H1 (cell line): Measurements from ENCODE around the gene NEK4. TPM values are rescaled to one million over a fixed set of nuclear protein-coding genes. Genes with fewer than 3 reads are reported as not detected.

ENCODE experiments used
- CTCF ChIA-PET: fragments of 300-600 bp; sonication (Branson Sonifier 250); formaldehyde crosslinking; loops from one replicate; lab custom pipeline; 2021; ENCODE audit not compliant: partially characterized antibody; lab: Charles Lee
- POLR2A ChIA-PET: fragments of 300-600 bp; sonication (Branson Sonifier 250); formaldehyde crosslinking; loops from one replicate; lab custom pipeline; 2021; ENCODE audit warnings: inconsistent platforms; ENCODE audit not compliant: partially characterized antibody; lab: Charles Lee
- DNase-seq, 2 experiments: peaks; one replicate each; pipeline versions ENCODE4 v3.0.0 to v3.0.0-alpha.2; 2010 to 2022; ENCODE audit warnings: low spot score in 2 of 2, low read depth in 1 of 2, mixed read lengths in 1 of 2
- FAIRE-seq: peaks from 2 replicates; lab custom pipeline; 2011; peaks lifted over from hg19 to GRCh38; lab: Jason Lieb, UNC
- H2AFZ ChIP-seq: 2 replicates; pipeline ENCODE4 v1.8.1; 2012; ENCODE audit warnings: low read length, inconsistent platforms
- H2AK5ac ChIP-seq: 2 replicates; pipeline ENCODE4 v1.6.1; 2013; ENCODE audit warnings: low read depth, low read length
- H2BK120ac ChIP-seq: replicated peaks from 2 replicates; pipeline ENCODE3; 2013; ENCODE audit warnings: low read depth, low read length, inconsistent platforms
- H2BK12ac ChIP-seq: 2 replicates; pipeline ENCODE4 v1.6.1; 2013; ENCODE audit warnings: low read depth, low read length
- H2BK15ac ChIP-seq: 2 replicates; pipeline ENCODE4 v1.6.1; 2013; ENCODE audit warnings: low read length
- H2BK20ac ChIP-seq: 2 replicates; pipeline ENCODE4 v1.6.1; 2013; ENCODE audit warnings: low read length
- H2BK5ac ChIP-seq: 2 replicates; pipeline ENCODE4 v1.6.1; 2013; ENCODE audit warnings: low read depth, low read length
- H3K14ac ChIP-seq: 2 replicates; pipeline ENCODE4 v1.6.1; 2013; ENCODE audit warnings: inconsistent platforms; ENCODE audit not compliant: insufficient read length
- H3K18ac ChIP-seq: 2 replicates; pipeline ENCODE4 v1.6.1; 2013; ENCODE audit warnings: low read length; ENCODE audit errors: extremely low read depth
- H3K23ac ChIP-seq: 2 replicates; pipeline ENCODE4 v1.6.1; 2013; ENCODE audit warnings: inconsistent platforms; ENCODE audit not compliant: insufficient read length
- H3K23me2 ChIP-seq: 2 replicates; pipeline ENCODE4 v1.6.1; 2013; ENCODE audit warnings: low read depth, low read length
- H3K27ac ChIP-seq: 2 replicates; pipeline ENCODE4 v1.6.1; 2011; ENCODE audit warnings: low read depth, low read length, inconsistent platforms
- H3K27me3 ChIP-seq, 4 experiments: replicated peaks in 1 of 4; 1 replicate in 1 of 4; 2 replicates in 3 of 4; pipeline versions ENCODE4 v1.6.1 to v1.8.1; 2011 to 2013; ENCODE audit warnings: low read length in 3 of 4, mild to moderate bottlenecking in 3 of 4, inconsistent platforms in 2 of 4, mixed read lengths in 2 of 4, moderate library complexity in 1 of 4; ENCODE audit not compliant: control insufficient read depth in 3 of 4, insufficient read depth in 3 of 4; ENCODE audit errors: extremely low read depth in 1 of 4
- H3K36me3 ChIP-seq, 4 experiments: 2 replicates each; pipeline versions ENCODE4 v1.6.1 to v1.8.1; 2011 to 2013; ENCODE audit warnings: mild to moderate bottlenecking in 4 of 4, low read length in 3 of 4, moderate library complexity in 2 of 4, control low read depth in 1 of 4, inconsistent platforms in 1 of 4; ENCODE audit not compliant: insufficient read depth in 4 of 4, control insufficient read depth in 2 of 4
- H3K4ac ChIP-seq: replicated peaks from 2 replicates; pipeline ENCODE3; 2013; ENCODE audit warnings: low read length, low read depth, mixed read lengths, inconsistent platforms; ENCODE audit not compliant: insufficient read length
- H3K4me1 ChIP-seq, 4 experiments: replicated peaks in 1 of 4; 1 replicate in 1 of 4; 2 replicates in 3 of 4; pipeline versions ENCODE4 v1.6.1 to v1.8.1; 2011 to 2013; ENCODE audit warnings: low read length in 3 of 4, inconsistent platforms in 2 of 4, mixed read lengths in 1 of 4; ENCODE audit not compliant: insufficient read depth in 4 of 4, control insufficient read depth in 3 of 4
- H3K4me2 ChIP-seq, 2 experiments: 2 replicates each; pipeline versions ENCODE4 v1.6.1 to v1.8.1; 2011 to 2013; ENCODE audit warnings: low read depth in 2 of 2, low read length in 2 of 2, control low read depth in 1 of 2, inconsistent platforms in 1 of 2, mild to moderate bottlenecking in 1 of 2; ENCODE audit not compliant: insufficient read depth in 1 of 2
- H3K4me3 ChIP-seq, 4 experiments: fragments of 200-600, 300-600 bp in 1 of 4; sonication (generic), shearing (Covaris generic), sonication (Bioruptor Twin) in 1 of 4; 2 replicates each; pipeline versions ENCODE4 v1.5.1 to v1.8.1; 2011 to 2016; ENCODE audit warnings: low read length in 4 of 4, low read depth in 3 of 4, control low read depth in 2 of 4, inconsistent platforms in 2 of 4, mild to moderate bottlenecking in 2 of 4, mixed read lengths in 1 of 4, moderate library complexity in 1 of 4; ENCODE audit not compliant: insufficient read depth in 2 of 4; ENCODE audit errors: extremely low read depth in 1 of 4
- H3K56ac ChIP-seq: replicated peaks from 2 replicates; pipeline ENCODE3; 2013; ENCODE audit warnings: low read depth, mild to moderate bottlenecking, mixed read lengths, low read length, inconsistent platforms; ENCODE audit not compliant: insufficient read length
- H3K79me1 ChIP-seq: 2 replicates; pipeline ENCODE4 v1.6.1; 2013; ENCODE audit warnings: low read depth, low read length, control low read depth
- H3K79me2 ChIP-seq, 2 experiments: 2 replicates each; pipeline versions ENCODE4 v1.6.1 to v1.8.1; 2012 to 2013; ENCODE audit warnings: low read length in 2 of 2, mild to moderate bottlenecking in 2 of 2, inconsistent platforms in 1 of 2; ENCODE audit not compliant: insufficient read depth in 2 of 2, control insufficient read depth in 1 of 2
- H3K9ac ChIP-seq, 4 experiments: replicated peaks in 1 of 4; 1 replicate in 1 of 4; 2 replicates in 3 of 4; pipeline versions ENCODE4 v1.6.1 to v1.8.1; 2011 to 2013; ENCODE audit warnings: low read depth in 3 of 4, low read length in 3 of 4, control low read depth in 2 of 4, mild to moderate bottlenecking in 2 of 4, moderate library complexity in 2 of 4, inconsistent platforms in 1 of 4; ENCODE audit errors: extremely low read depth in 1 of 4
- H3K9me3 ChIP-seq, 2 experiments: 2 replicates each; pipeline versions ENCODE4 v1.6.1 to v1.8.1; 2012 to 2013; ENCODE audit warnings: mild to moderate bottlenecking in 2 of 2, moderate library complexity in 2 of 2, control low read depth in 1 of 2, inconsistent platforms in 1 of 2, low read depth in 1 of 2, low read length in 1 of 2, mixed read lengths in 1 of 2; ENCODE audit not compliant: insufficient read depth in 2 of 2
- H4K20me1 ChIP-seq, 2 experiments: replicated peaks in 1 of 2; 2 replicates each; pipeline versions ENCODE3 to v1.8.1; 2011 to 2013; ENCODE audit warnings: inconsistent platforms in 2 of 2, low read length in 2 of 2, mild to moderate bottlenecking in 1 of 2; ENCODE audit not compliant: insufficient read depth in 2 of 2, control insufficient read depth in 1 of 2
- H4K5ac ChIP-seq: 2 replicates; pipeline ENCODE4 v1.6.1; 2013; ENCODE audit warnings: low read length, low read depth, mixed read lengths, inconsistent platforms; ENCODE audit not compliant: insufficient read length
- H4K8ac ChIP-seq: 2 replicates; pipeline ENCODE4 v1.8.0; 2013; ENCODE audit warnings: mild to moderate bottlenecking, moderate library complexity, low read length, inconsistent platforms; ENCODE audit not compliant: insufficient read depth; ENCODE audit errors: extremely low read depth
- H4K91ac ChIP-seq: replicated peaks from 2 replicates; pipeline ENCODE3; 2013; ENCODE audit warnings: low read length, mixed read lengths, inconsistent platforms; ENCODE audit not compliant: insufficient read length
- CEBPB ChIP-seq: IDR thresholded peaks from 2 replicates; pipeline ENCODE4 v1.6.1; 2012; ENCODE audit warnings: low read depth, low read length
- CHD2 ChIP-seq: IDR thresholded peaks from 2 replicates; pipeline ENCODE4 v1.6.1; 2012; ENCODE audit warnings: low read length, improper control_type of control experiment
- CREB1 ChIP-seq: IDR thresholded peaks from 2 replicates; pipeline ENCODE4 v1.6.1; 2012; ENCODE audit warnings: inconsistent platforms
- KDM4A ChIP-seq: IDR thresholded peaks from one replicate; pipeline ENCODE4 v1.7.1; 2012; ENCODE audit warnings: low read depth, mild to moderate bottlenecking, moderate library complexity, low read length, inconsistent platforms; ENCODE audit not compliant: severe bottlenecking
- POLR2AphosphoS5 ChIP-seq: IDR thresholded peaks from 2 replicates; pipeline ENCODE4 v1.6.1; 2011; ENCODE audit warnings: low read depth, low read length
- SIN3A ChIP-seq, 2 experiments: IDR thresholded peaks in 1 of 2; conservative IDR thresholded peaks in 1 of 2; 2 replicates each; pipeline ENCODE4 v1.6.1; 2011 to 2012; ENCODE audit warnings: low read length in 2 of 2, improper control_type of control experiment in 1 of 2, low read depth in 1 of 2, mild to moderate bottlenecking in 1 of 2
- SP1 ChIP-seq: IDR thresholded peaks from 2 replicates; pipeline ENCODE4 v1.6.1; 2011; ENCODE audit warnings: low read depth, low read length
- TAF1 ChIP-seq: IDR thresholded peaks from 2 replicates; pipeline ENCODE4 v1.6.1; 2011; ENCODE audit warnings: mild to moderate bottlenecking, low read depth, low read length
- TAF7 ChIP-seq: optimal IDR thresholded peaks from 2 replicates; pipeline ENCODE3; 2011; ENCODE audit warnings: low read depth, mild to moderate bottlenecking, inconsistent platforms, low read length, moderate library complexity, borderline replicate concordance
- WGBS, 2 experiments: shearing (Covaris generic) in 1 of 2; methylation state at CpG; one replicate each; pipeline versions ENCODE4 v1.1.6 to v1.1.7; 2013 to 2015; ENCODE audit warnings: low lambda C conversion rate in 2 of 2, mixed read lengths in 2 of 2, inconsistent platforms in 1 of 2, low coverage in 1 of 2, missing lambda C conversion rate in 1 of 2; ENCODE audit not compliant: insufficient replicate concordance in 2 of 2, insufficient coverage in 1 of 2, insufficient read length in 1 of 2; ENCODE audit errors: extremely low coverage in 1 of 2, missing lambda C conversion rate in 1 of 2; 5-methylcytosine and 5-hydroxymethylcytosine counted together
- polyA plus RNA-seq, 7 experiments: library from polyadenylated mRNA; depleted of rRNA in 3 of 7; stranded (reverse) in 5 of 7; unstranded in 2 of 7; fragments of >200 nt in 5 of 7; fragments of 200-250 nt in 2 of 7; gene quantifications; 1 replicate in 5 of 7; 2 replicates in 1 of 7; 4 replicates in 1 of 7; pipeline versions ENCODE4 v1.2.1 to v1.2.3, GENCODE V29; 2011 to 2013; ENCODE audit warnings: missing spikeins in 2 of 7, mixed read lengths in 2 of 7
- total RNA-seq: library from RNA; stranded (reverse); fragmentation: NEBNext Ultra II Directional; extraction: Animal tissue kit (Norgen Biotek cat#: 25700); gene quantifications from 2 replicates; pipeline ENCODE4 v1.2.1, GENCODE V29; 2021
- TF ChIP-seq, protein P1 (sequence below): IDR thresholded peaks from 2 replicates; pipeline ENCODE4 v1.6.1; 2012; ENCODE audit warnings: inconsistent platforms

Gene NEK4
- total and polyA plus RNA-seq, 2 of the 8 experiments (the other 6 are each of a cell fraction or from before 2014, with no cell fraction given) = 7.5 to 40.0 TPM

DNA sequence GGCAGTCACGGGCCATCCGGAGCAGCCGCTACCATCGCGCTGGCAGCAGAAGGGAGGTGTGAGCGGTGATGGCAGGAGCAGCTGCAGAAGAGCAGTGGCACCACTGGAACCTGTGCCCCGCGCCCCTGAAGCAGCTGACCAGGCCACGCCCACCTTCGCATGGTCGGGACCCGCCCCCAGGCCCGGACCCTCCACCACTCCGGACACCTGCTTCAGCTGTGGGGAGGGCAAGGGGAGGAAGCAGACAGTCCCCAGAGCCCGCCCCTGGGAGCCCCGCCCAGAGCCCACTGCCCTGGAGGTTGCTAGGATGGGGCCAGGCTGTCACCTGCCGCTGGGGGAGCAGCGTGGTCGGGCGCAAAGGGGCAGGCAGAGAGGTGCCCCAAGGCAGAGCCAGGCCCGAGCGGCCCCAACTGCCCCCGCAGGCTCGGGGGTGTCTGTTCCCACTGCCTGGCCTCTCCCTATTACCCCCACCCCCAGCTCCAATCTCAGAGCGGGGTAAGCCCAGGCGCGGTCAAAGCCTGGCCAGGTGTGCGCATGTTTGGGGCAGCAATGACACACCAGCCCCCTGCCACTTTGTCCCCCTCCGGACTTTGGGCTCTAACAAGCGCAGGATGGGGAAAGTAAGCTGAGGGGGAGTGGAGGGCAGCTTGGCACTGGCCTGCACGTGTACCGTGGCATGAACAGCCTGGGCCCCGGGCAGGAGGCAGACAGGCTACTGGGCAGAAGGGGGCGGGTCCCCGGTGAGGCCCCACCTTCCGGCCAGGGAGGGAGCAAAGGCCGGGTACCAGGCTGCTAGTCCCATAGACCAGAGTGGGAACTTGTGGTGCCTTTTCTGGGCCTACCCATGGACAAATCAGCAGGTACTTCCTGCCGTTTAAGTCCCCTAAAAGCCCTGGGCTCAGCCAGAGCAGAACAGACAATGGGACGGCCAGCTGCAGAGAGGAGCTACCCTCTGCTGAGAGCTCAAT lies 56.1 kb downstream of the NEK4 start:
- Histone ChIP-seq H3K36me3 (peaks cover 0 to 7% (median 0%) of the 10 kb centered on the region in 4 experiments; a peak in 2 of 8 replicates), H3K79me1 (no peaks in the 10 kb centered on the region; the same call in none of the 2 replicates), H4K91ac (no peak overlapping the region), H3K4me1 (peaks cover 0 to 5% (median 2%) of the 10 kb centered on the region in 4 experiments; a peak in 4 of 7 replicates), H3K4me2 (peak overlapping the region; percentile 72 to 90), H3K4ac (no peak overlapping the region), H2AK5ac (no peak overlapping the region), H3K27ac (no peak overlapping the region), H2AFZ (no peak overlapping the region), H4K5ac (no peak overlapping the region), H2BK5ac (peak overlapping the region; percentile 66), H3K79me2 (no peaks in the 10 kb centered on the region), H3K23me2 (peaks cover 4% of the 10 kb centered on the region; the same call in 1 of the 2 replicates), H2BK15ac (no peak overlapping the region), H3K14ac (no peak overlapping the region), H2BK120ac (no peak overlapping the region), H3K18ac (no peak overlapping the region), H3K9ac (0 out of 7 replicates have a peak overlapping the region, but pooled peaks of 1 of the 4 experiments have one; percentile 1), H3K23ac (no peak overlapping the region), H2BK20ac (no peak overlapping the region), H3K56ac (no peak overlapping the region), H3K9me3 (no peaks in the 10 kb centered on the region), H4K20me1 (peaks cover 0 to 4% of the 10 kb centered on the region in 2 experiments), H3K4me3 (peak overlapping the region; percentile 30 to 63 (median 44); a peak in 7 of 8 replicates), H3K27me3 (no peaks in the 10 kb centered on the region), H2BK12ac (no peak overlapping the region), H4K8ac (peak overlapping the region; percentile 68; the same call in 1 of the 2 replicates)
- POLR2A ChIA-PET = interaction anchor here (0.7 to 8.9 kb wide), 6 partner anchors 9 to 437 kb away, joined by 3 to 106 read pairs (median 6); partner anchors contain the start of genes GLT8D1, GNL3, PBRM1 and SPCS1
- CTCF ChIA-PET = interaction anchor here (1.1 to 2.2 kb wide), 4 partner anchors 10 to 84 kb away, joined by 3 to 9 read pairs (median 5); no protein-coding TSS in a partner anchor
- FAIRE-seq (no peak), DNase-seq (peak; percentile 72 to 96)
- 5% methylated on average over 37 of the region's 39 CpGs; no CpG with 5 or more reads in 1 of the 2 experiments for WGBS, 2 experiments
- TF ChIP-seq, protein P1, sequence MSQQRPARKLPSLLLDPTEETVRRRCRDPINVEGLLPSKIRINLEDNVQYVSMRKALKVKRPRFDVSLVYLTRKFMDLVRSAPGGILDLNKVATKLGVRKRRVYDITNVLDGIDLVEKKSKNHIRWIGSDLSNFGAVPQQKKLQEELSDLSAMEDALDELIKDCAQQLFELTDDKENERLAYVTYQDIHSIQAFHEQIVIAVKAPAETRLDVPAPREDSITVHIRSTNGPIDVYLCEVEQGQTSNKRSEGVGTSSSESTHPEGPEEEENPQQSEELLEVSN = peak; percentile 17; the same call in 1 of the 2 replicates
- TF ChIP-seq SP1 (peak; percentile 44; the same call in 1 of the 2 replicates), TAF1 (peak; percentile 75), CHD2 (no peak), POLR2AphosphoS5 (peak; percentile 57; the same call in 1 of the 2 replicates), CEBPB (no peak), KDM4A (peak; percentile 43), SIN3A (conservative IDR thresholded peaks at IDR 0.05 in 1 of 2, IDR thresholded peaks at IDR 0.05 in 1 of 2; ENCODE audit: low read depth in 1 of 2, low read length in 2 of 2) (peak; percentile 37 to 68; a peak in 2 of 4 replicates), TAF7 (peak; percentile 54), CREB1 (0 out of 2 replicates have a peak, but pooled peaks have one; percentile 10)
